Trophoblast cell (in vitro differentiated cells and primary cell): Measurements from ENCODE around the gene SUFU.

Experiments
- DNase-seq, 2 donors: peaks; one replicate each; pipeline ENCODE4 v3.0.0-alpha.2; 2016
- H2AFZ ChIP-seq: 2 replicates; pipeline ENCODE4 v1.6.1; 2013; ENCODE audit warnings: low read length, moderate library complexity, mild to moderate bottlenecking; ENCODE audit not compliant: insufficient read depth, poor library complexity
- H2AK5ac ChIP-seq: 2 replicates; pipeline ENCODE4 v1.6.1; 2013; ENCODE audit warnings: mild to moderate bottlenecking, low read length
- H2BK120ac ChIP-seq: 2 replicates; pipeline ENCODE4 v1.6.1; 2013; ENCODE audit warnings: low read length, mild to moderate bottlenecking, moderate library complexity; ENCODE audit not compliant: insufficient read depth, poor library complexity
- H2BK12ac ChIP-seq: 2 replicates; pipeline ENCODE4 v1.6.1; 2013; ENCODE audit warnings: mild to moderate bottlenecking, low read length, moderate library complexity
- H2BK5ac ChIP-seq: 2 replicates; pipeline ENCODE4 v1.6.1; 2013; ENCODE audit warnings: low read length, low read depth, moderate library complexity, mild to moderate bottlenecking; ENCODE audit not compliant: poor library complexity
- H3K14ac ChIP-seq: 2 replicates; pipeline ENCODE4 v1.6.1; 2013; ENCODE audit warnings: mild to moderate bottlenecking, low read length
- H3K18ac ChIP-seq: 2 replicates; pipeline ENCODE4 v1.6.1; 2013; ENCODE audit warnings: mild to moderate bottlenecking, low read length
- H3K23ac ChIP-seq: 2 replicates; pipeline ENCODE4 v1.6.1; 2013; ENCODE audit warnings: low read length
- H3K27ac ChIP-seq: 2 replicates; pipeline ENCODE4 v1.5.1; 2013; ENCODE audit warnings: low read depth, mild to moderate bottlenecking, inconsistent platforms, low read length, moderate library complexity
- H3K27me3 ChIP-seq: 2 replicates; pipeline ENCODE4 v1.6.1; 2013; ENCODE audit warnings: inconsistent platforms, mild to moderate bottlenecking, low read length, moderate library complexity; ENCODE audit not compliant: insufficient read depth
- H3K36me3 ChIP-seq, 2 experiments: 1 replicate in 1 of 2; 2 replicates in 1 of 2; pipeline ENCODE4 v1.6.1; 2013; ENCODE audit warnings: low read length in 2 of 2, mild to moderate bottlenecking in 2 of 2, moderate library complexity in 1 of 2; ENCODE audit not compliant: insufficient read depth in 2 of 2, control insufficient read depth in 1 of 2
- H3K4ac ChIP-seq: 2 replicates; pipeline ENCODE4 v1.6.1; 2013; ENCODE audit warnings: low read depth, mild to moderate bottlenecking, low read length, moderate library complexity
- H3K4me1 ChIP-seq, 2 experiments: 1 replicate in 1 of 2; 2 replicates in 1 of 2; pipeline ENCODE4 v1.6.1; 2013; ENCODE audit warnings: low read length in 2 of 2, mild to moderate bottlenecking in 2 of 2, moderate library complexity in 1 of 2; ENCODE audit not compliant: insufficient read depth in 2 of 2, control insufficient read depth in 1 of 2
- H3K4me2 ChIP-seq: 2 replicates; pipeline ENCODE4 v1.6.1; 2013; ENCODE audit warnings: inconsistent platforms, mild to moderate bottlenecking, low read length, moderate library complexity
- H3K4me3 ChIP-seq: 2 replicates; pipeline ENCODE4 v1.5.1; 2013; ENCODE audit warnings: mild to moderate bottlenecking, low read depth, low read length, inconsistent platforms
- H3K79me1 ChIP-seq: one replicate; pipeline ENCODE4 v1.6.1; 2013; ENCODE audit warnings: low read length
- H3K79me2 ChIP-seq: 2 replicates; pipeline ENCODE4 v1.6.1; 2013; ENCODE audit warnings: low read length, mild to moderate bottlenecking; ENCODE audit not compliant: control insufficient read depth, insufficient read depth, poor library complexity
- H3K9ac ChIP-seq: 2 replicates; pipeline ENCODE4 v1.6.1; 2013; ENCODE audit warnings: mild to moderate bottlenecking, low read length
- H3K9me3 ChIP-seq: 2 replicates; pipeline ENCODE4 v1.6.1; 2013; ENCODE audit warnings: low read depth, mild to moderate bottlenecking, control low read depth, inconsistent platforms, low read length; ENCODE audit not compliant: insufficient read depth
- H4K12ac ChIP-seq: 2 replicates; pipeline ENCODE4 v1.6.1; 2013; ENCODE audit warnings: low read depth, mild to moderate bottlenecking, low read length, moderate library complexity
- H4K8ac ChIP-seq: 2 replicates; pipeline ENCODE4 v1.6.1; 2013; ENCODE audit warnings: low read depth, mild to moderate bottlenecking, low read length, moderate library complexity
- H4K91ac ChIP-seq: one replicate; pipeline ENCODE4 v1.6.1; 2013; ENCODE audit warnings: low read depth, mild to moderate bottlenecking, low read length, moderate library complexity
- WGBS: extraction: QIAGEN DNeasy Blood & Tissue Kit; methylation state at CpG from one replicate; pipeline ENCODE4 v1.1.7; 2013; ENCODE audit warnings: missing lambda C conversion rate; ENCODE audit not compliant: insufficient read length, insufficient coverage; ENCODE audit errors: extremely low coverage; 5-methylcytosine and 5-hydroxymethylcytosine counted together

Gene SUFU

DNA sequence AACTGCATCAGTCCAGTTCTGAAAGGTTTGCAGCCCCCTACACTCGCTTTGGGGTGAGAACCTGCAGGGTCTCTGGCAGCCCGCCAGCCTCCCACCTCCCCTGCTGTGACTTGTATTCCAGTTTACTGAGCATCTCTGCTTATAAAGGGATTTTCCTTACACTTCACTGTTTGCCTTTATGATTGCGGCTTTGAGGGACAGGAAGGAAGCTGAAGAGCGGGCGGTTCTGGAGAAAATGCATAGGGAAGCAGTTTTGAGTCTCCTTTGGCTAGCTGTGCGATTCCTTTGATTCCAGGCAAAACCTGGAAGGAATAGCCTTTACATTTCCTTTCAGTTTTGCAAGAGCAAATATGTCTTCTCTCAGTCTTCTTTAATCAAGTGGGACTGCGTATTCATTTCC, 75.6 kb downstream of the SUFU start:
- H3K23ac ChIP-seq: no peak overlapping the region
- H3K27me3 ChIP-seq: no peaks in the 10 kb centered on the region
- H3K79me1 ChIP-seq: no peaks in the 10 kb centered on the region
- H2AFZ ChIP-seq: no peak overlapping the region
- H3K9ac ChIP-seq: no peak overlapping the region
- DNase-seq: no peak
- no peak overlapping the region for H2BK120ac ChIP-seq
- peaks cover 0 to 2% of the 10 kb centered on the region in 2 experiments for H3K36me3 ChIP-seq
- H3K79me2 ChIP-seq: no peaks in the 10 kb centered on the region
- H4K12ac ChIP-seq: no peak overlapping the region
- H2AK5ac ChIP-seq: no peak overlapping the region
- no peaks in the 10 kb centered on the region for H3K9me3 ChIP-seq
- H3K4me3 ChIP-seq: no peak overlapping the region
- no peak overlapping the region for H4K8ac ChIP-seq
- H4K91ac ChIP-seq: no peak overlapping the region
- H2BK5ac ChIP-seq: no peak overlapping the region
- H3K27ac ChIP-seq: no peak overlapping the region
- no peak overlapping the region for H2BK12ac ChIP-seq
- H3K4me1 ChIP-seq: no peaks in the 10 kb centered on the region
- H3K18ac ChIP-seq: no peak overlapping the region
- WGBS: no CpG with 5 or more reads among the region's 7 CpGs
- no peak overlapping the region for H3K14ac ChIP-seq
- no peak overlapping the region for H3K4ac ChIP-seq
- H3K4me2 ChIP-seq: no peak overlapping the region

DNA sequence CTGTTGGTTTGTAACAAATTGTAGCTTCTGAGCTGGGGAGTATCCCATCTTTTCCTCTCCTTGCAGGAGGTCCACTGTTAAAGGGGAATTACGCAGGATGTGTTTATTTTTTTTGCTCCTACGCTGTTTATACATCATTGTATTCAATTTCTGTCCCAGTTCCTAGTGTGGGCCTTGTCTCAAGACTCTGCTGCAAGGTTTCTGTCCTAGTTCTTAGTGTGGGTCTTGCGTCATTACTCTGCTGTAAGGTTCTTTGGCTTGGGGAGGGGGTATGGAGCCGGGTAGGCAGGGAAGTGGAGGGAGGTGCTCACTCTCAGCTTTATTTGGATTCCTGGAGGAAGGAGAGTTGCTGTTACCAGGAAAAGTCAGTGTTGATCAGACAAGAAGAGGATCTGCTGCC, 76.5 kb downstream of the SUFU start:
- H3K9ac ChIP-seq: no peak overlapping the region
- H4K8ac ChIP-seq: no peak overlapping the region
- WGBS: no CpG with 5 or more reads among the region's 4 CpGs
- no peak overlapping the region for H3K23ac ChIP-seq
- H2BK12ac ChIP-seq: no peak overlapping the region
- no peak overlapping the region for H4K91ac ChIP-seq
- H2AK5ac ChIP-seq: no peak overlapping the region
- H2BK5ac ChIP-seq: no peak overlapping the region
- no peak overlapping the region for H3K14ac ChIP-seq
- no peaks in the 10 kb centered on the region for H3K27me3 ChIP-seq
- H3K4me3 ChIP-seq: no peak overlapping the region
- H3K79me2 ChIP-seq: no peaks in the 10 kb centered on the region
- H4K12ac ChIP-seq: no peak overlapping the region
- H3K27ac ChIP-seq: no peak overlapping the region
- H3K4me2 ChIP-seq: no peak overlapping the region
- H2AFZ ChIP-seq: no peak overlapping the region
- no peak overlapping the region for H3K18ac ChIP-seq
- peak in 1 of 2 donors; percentile 20 for DNase-seq
- no peak overlapping the region for H3K4ac ChIP-seq
- no peaks in the 10 kb centered on the region for H3K9me3 ChIP-seq
- no peak overlapping the region for H2BK120ac ChIP-seq
- H3K36me3 ChIP-seq: peaks cover 0 to 2% of the 10 kb centered on the region in 2 experiments
- no peaks in the 10 kb centered on the region for H3K79me1 ChIP-seq
- H3K4me1 ChIP-seq: no peaks in the 10 kb centered on the region

DNA sequence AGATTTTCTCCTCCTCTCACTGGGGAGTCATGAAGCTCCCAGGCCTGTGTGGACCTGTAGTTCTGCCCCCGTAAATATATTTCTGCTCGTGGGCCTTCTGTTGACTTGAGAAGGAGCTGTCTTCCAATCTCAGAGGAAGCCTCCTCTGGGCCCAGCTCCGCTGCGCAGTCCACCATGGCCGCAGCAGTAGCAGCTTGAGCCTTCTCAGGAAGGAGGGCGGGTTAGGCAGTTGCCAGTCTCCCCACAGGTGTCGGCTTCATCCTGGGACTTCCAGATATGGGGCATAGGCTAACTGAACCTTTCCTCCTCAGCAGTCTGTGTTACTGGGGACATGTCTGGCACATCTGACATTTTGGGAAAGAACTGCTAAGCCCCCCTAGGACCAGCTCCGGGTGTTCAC, 77.6 kb downstream of the SUFU start:
- H3K27ac ChIP-seq: no peak overlapping the region
- no peak overlapping the region for H2BK12ac ChIP-seq
- no peak overlapping the region for H3K23ac ChIP-seq
- H3K4me2 ChIP-seq: no peak overlapping the region
- H2AK5ac ChIP-seq: no peak overlapping the region
- WGBS: no CpG with 5 or more reads among the region's 8 CpGs
- H3K9me3 ChIP-seq: no peaks in the 10 kb centered on the region
- no peak overlapping the region for H2AFZ ChIP-seq
- no peak overlapping the region for H3K18ac ChIP-seq
- peaks cover 0 to 2% of the 10 kb centered on the region in 2 experiments for H3K36me3 ChIP-seq
- H4K91ac ChIP-seq: no peak overlapping the region
- H3K27me3 ChIP-seq: no peaks in the 10 kb centered on the region
- no peak overlapping the region for H4K12ac ChIP-seq
- H2BK120ac ChIP-seq: no peak overlapping the region
- H4K8ac ChIP-seq: no peak overlapping the region
- no peak overlapping the region for H3K9ac ChIP-seq
- H3K4me3 ChIP-seq: no peak overlapping the region
- no peak overlapping the region for H2BK5ac ChIP-seq
- H3K4me1 ChIP-seq: no peaks in the 10 kb centered on the region
- no peaks in the 10 kb centered on the region for H3K79me1 ChIP-seq
- no peak overlapping the region for H3K4ac ChIP-seq
- no peak for DNase-seq
- H3K14ac ChIP-seq: no peak overlapping the region
- H3K79me2 ChIP-seq: no peaks in the 10 kb centered on the region

DNA sequence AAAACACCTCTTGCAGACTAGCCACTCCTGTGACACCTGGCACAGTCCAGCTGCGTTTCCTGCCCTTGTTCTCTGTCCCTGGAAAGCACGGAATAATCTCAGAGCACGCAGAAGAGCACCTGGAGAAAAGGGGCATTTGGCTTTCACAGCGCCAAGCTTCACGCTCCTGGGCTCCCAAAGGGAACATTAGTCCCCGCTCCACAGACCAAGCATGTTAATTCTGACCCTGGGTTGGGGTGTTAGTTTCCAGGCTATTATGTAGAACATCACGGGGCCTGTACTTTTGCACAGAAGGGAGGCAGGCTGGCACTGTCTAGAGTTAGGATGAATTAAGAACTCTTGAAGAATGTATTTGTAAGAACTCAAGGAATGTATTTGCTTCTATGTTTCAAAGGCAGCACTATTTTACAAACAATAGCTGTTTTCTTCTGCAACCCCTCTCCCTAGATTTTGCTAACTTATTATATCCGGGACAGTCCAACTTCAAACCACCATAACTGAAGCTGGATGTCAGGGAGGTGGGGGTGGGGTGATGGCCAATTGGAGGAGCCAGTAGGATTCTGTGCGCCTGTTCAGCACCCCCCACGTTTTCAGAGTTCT, 78.3 kb downstream of the SUFU start:
- no peaks in the 10 kb centered on the region for H3K27me3 ChIP-seq
- no peak overlapping the region for H2BK120ac ChIP-seq
- no peak overlapping the region for H2BK5ac ChIP-seq
- H2BK12ac ChIP-seq: no peak overlapping the region
- no peak overlapping the region for H4K12ac ChIP-seq
- H3K9ac ChIP-seq: no peak overlapping the region
- no peak overlapping the region for H3K4ac ChIP-seq
- H3K4me2 ChIP-seq: no peak overlapping the region
- WGBS: no CpG with 5 or more reads among the region's 10 CpGs
- no peak overlapping the region for H2AK5ac ChIP-seq
- no peak overlapping the region for H4K8ac ChIP-seq
- no peaks in the 10 kb centered on the region for H3K4me1 ChIP-seq
- H3K14ac ChIP-seq: no peak overlapping the region
- H3K79me1 ChIP-seq: no peaks in the 10 kb centered on the region
- no peak overlapping the region for H3K18ac ChIP-seq
- H3K4me3 ChIP-seq: no peak overlapping the region
- no peak overlapping the region for H3K27ac ChIP-seq
- no peak for DNase-seq
- H3K23ac ChIP-seq: no peak overlapping the region
- H3K9me3 ChIP-seq: no peaks in the 10 kb centered on the region
- H2AFZ ChIP-seq: no peak overlapping the region
- H3K36me3 ChIP-seq: peaks cover 0 to 2% of the 10 kb centered on the region in 2 experiments
- no peaks in the 10 kb centered on the region for H3K79me2 ChIP-seq
- H4K91ac ChIP-seq: no peak overlapping the region
